RWPE1 (cell line): Measurements from ENCODE around the gene STXBP6.

Source experiments
- CTCF ChIA-PET: fragments of 350-600 bp; sonication (Branson Sonifier 250); formaldehyde crosslinking; extraction: SDS; loops from one replicate; lab custom pipeline; 2021; lab: Yijun Ruan, JAX
- POLR2A ChIA-PET: fragments of 400-600 bp; formaldehyde crosslinking; extraction: SDS; loops from one replicate; lab custom pipeline; 2020; ENCODE audit warnings: antibody characterized with exemption; ENCODE audit not compliant: low non-redundant PET; lab: Yijun Ruan, JAX
- DNase-seq: peaks from one replicate; pipeline ENCODE4 v3.0.0; 2012; ENCODE audit warnings: low spot score
- H3K27ac ChIP-seq: fragments of 450-650 bp; 2 replicates; pipeline ENCODE4 v1.5.1; 2017
- TF ChIP-seq, protein P1 (sequence below): fragments of 450-650 bp; conservative IDR thresholded peaks from 2 replicates; pipeline ENCODE4 v1.5.1; 2017; ENCODE audit warnings: low read depth, mild to moderate bottlenecking

Gene STXBP6

GRCh38 chr14:24909523-24910302, 140.2 kb downstream of the STXBP6 start:
- no peak for DNase-seq
- H3K27ac ChIP-seq, result no peak overlapping the region
- CTCF ChIA-PET, result no interaction called here
- POLR2A ChIA-PET, result no interaction called here
- TF ChIP-seq, protein P1, sequence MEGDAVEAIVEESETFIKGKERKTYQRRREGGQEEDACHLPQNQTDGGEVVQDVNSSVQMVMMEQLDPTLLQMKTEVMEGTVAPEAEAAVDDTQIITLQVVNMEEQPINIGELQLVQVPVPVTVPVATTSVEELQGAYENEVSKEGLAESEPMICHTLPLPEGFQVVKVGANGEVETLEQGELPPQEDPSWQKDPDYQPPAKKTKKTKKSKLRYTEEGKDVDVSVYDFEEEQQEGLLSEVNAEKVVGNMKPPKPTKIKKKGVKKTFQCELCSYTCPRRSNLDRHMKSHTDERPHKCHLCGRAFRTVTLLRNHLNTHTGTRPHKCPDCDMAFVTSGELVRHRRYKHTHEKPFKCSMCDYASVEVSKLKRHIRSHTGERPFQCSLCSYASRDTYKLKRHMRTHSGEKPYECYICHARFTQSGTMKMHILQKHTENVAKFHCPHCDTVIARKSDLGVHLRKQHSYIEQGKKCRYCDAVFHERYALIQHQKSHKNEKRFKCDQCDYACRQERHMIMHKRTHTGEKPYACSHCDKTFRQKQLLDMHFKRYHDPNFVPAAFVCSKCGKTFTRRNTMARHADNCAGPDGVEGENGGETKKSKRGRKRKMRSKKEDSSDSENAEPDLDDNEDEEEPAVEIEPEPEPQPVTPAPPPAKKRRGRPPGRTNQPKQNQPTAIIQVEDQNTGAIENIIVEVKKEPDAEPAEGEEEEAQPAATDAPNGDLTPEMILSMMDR, result no peak

- no peak for DNase-seq
- ChIA-PET POLR2A (no interaction called here), CTCF (no interaction called here)
- H3K27ac ChIP-seq, result no peak overlapping the region
- TF ChIP-seq, protein P1, result no peak
Observed at GRCh38 chr14:24908592-24909236, 141.2 kb downstream of the STXBP6 start.

GRCh38 chr14:24904533-24904932, 145.4 kb downstream of the STXBP6 start:
- H3K27ac ChIP-seq, result no peak overlapping the region
- TF ChIP-seq, protein P1, result no peak
- CTCF ChIA-PET, result no interaction called here
- POLR2A ChIA-PET, result no interaction called here
- no peak for DNase-seq

GRCh38 chr14:24903337-24903736, 146.6 kb downstream of the STXBP6 start:
- H3K27ac ChIP-seq, result no peak overlapping the region
- CTCF ChIA-PET, result interaction anchor here (0.8 kb wide), 1 partner anchor 56 kb away, joined by 3 read pairs; no protein-coding TSS in a partner anchor
- DNase-seq, result no peak
- POLR2A ChIA-PET, result no interaction called here
- TF ChIP-seq, protein P1, result no peak

GRCh38 chr14:24900269-24901100, 149.5 kb downstream of the STXBP6 start:
- POLR2A ChIA-PET, result no interaction called here

More at GRCh38 chr14:24900269-24901100, 149.5 kb downstream of the STXBP6 start:
- CTCF ChIA-PET, result no interaction called here
- TF ChIP-seq, protein P1, result no peak
- no peak for DNase-seq
- H3K27ac ChIP-seq, result no peak overlapping the region
